Central memory CD8-positive, alpha-beta T cell (primary cell): ENCODE data around the gene ATP1B2.
A peak's percentile ranks its signal among the peaks of the same experiment; 100 is the strongest.
"Not testable (repeated sequence)": the region's sequence is repeated elsewhere in the genome, so short reads cannot be mapped to it uniquely, and the experiment has no call there.

ENCODE experiments used
- ATAC-seq: fragments of 150-1000 bp; cut with Tn5 transposase; replicated peaks from 2 replicates; pipeline ENCODE4 v1.10.0; 2022; ENCODE audit warnings: mild to moderate bottlenecking, moderate FRiP score, moderate number of reproducible peaks; ENCODE audit not compliant: poor library complexity, severe bottlenecking; ENCODE audit errors: extremely low read depth
- DNase-seq, 2 donors: peaks; one replicate each; pipeline ENCODE4 v3.0.0; 2021; ENCODE audit warnings: low spot score in 2 of 2
- H3K27ac Mint-ChIP-seq: one replicate; pipeline ENCODE4 v1.8.0; 2022; ENCODE audit warnings: low read depth, mild to moderate bottlenecking, moderate library complexity, mixed read lengths
- H3K27me3 Mint-ChIP-seq: one replicate; pipeline ENCODE4 v1.8.0; 2022; ENCODE audit warnings: mixed read lengths
- H3K36me3 Mint-ChIP-seq: one replicate; pipeline ENCODE4 v1.8.0; 2022; ENCODE audit warnings: mild to moderate bottlenecking, moderate library complexity, mixed read lengths; ENCODE audit not compliant: insufficient read depth
- H3K4me1 Mint-ChIP-seq: one replicate; pipeline ENCODE4 v1.8.0; 2022; ENCODE audit warnings: mixed read lengths
- H3K4me3 Mint-ChIP-seq: one replicate; pipeline ENCODE4 v1.8.0; 2022; ENCODE audit warnings: mild to moderate bottlenecking, moderate library complexity, mixed read lengths
- H3K9me3 Mint-ChIP-seq: one replicate; pipeline ENCODE4 v1.8.0; 2022; ENCODE audit warnings: mixed read lengths

Gene ATP1B2

GRCh38 chr17:7650509-7651096, at the start of gene ATP1B2:
TSS of gene ATP1B2 (plus strand) at chr17:7650926. CDS start at chr17:7651519, 593 bp downstream.
- Mint-ChIP-seq H3K36me3 (peaks cover 6% of the 10 kb centered on the region), H3K4me1 (peaks cover 18% of the 10 kb centered on the region), H3K27me3 (peaks cover 78% of the 10 kb centered on the region), H3K27ac (no peak within 1 kb of the TSS), H3K4me3 (peak within 1 kb of the TSS; percentile 69), H3K9me3 (no peaks in the 10 kb centered on the region)
- peak; percentile 35 to 41 for DNase-seq
- peak; percentile 85 for ATAC-seq

- Mint-ChIP-seq H3K36me3 (peaks cover 38% of the 10 kb centered on the region), H3K27ac (no peak overlapping the region), H3K9me3 (no peaks in the 10 kb centered on the region), H3K4me1 (peaks cover 28% of the 10 kb centered on the region), H3K27me3 (no peaks in the 10 kb centered on the region), H3K4me3 (no peak overlapping the region)
- no peak for ATAC-seq
- no peak for DNase-seq
Observed at GRCh38 chr17:7606280-7606679, 44.4 kb upstream of the ATP1B2 start.

GRCh38 chr17:7610641-7611040, 40.1 kb upstream of the ATP1B2 start:
- Mint-ChIP-seq H3K36me3 (peaks cover 15% of the 10 kb centered on the region), H3K27me3 (no peaks in the 10 kb centered on the region), H3K4me1 (peaks cover 56% of the 10 kb centered on the region), H3K4me3 (no peak overlapping the region), H3K9me3 (no peaks in the 10 kb centered on the region), H3K27ac (no peak overlapping the region)
- no peak for ATAC-seq
- no peak for DNase-seq

GRCh38 chr17:7611635-7612293, 39.0 kb upstream of the ATP1B2 start:
- H3K27ac Mint-ChIP-seq, result peak overlapping the region; percentile 78
- H3K36me3 Mint-ChIP-seq, result peaks cover 12% of the 10 kb centered on the region
- no peaks in the 10 kb centered on the region for H3K9me3 Mint-ChIP-seq
- DNase-seq (no peak), ATAC-seq (no peak)
- peaks cover 46% of the 10 kb centered on the region for H3K4me1 Mint-ChIP-seq
- peak overlapping the region; percentile 89 for H3K4me3 Mint-ChIP-seq
- no peaks in the 10 kb centered on the region for H3K27me3 Mint-ChIP-seq

GRCh38 chr17:7612294-7612640, 38.5 kb upstream of the ATP1B2 start:
- H3K27ac Mint-ChIP-seq, result peak overlapping the region; percentile 78
- H3K36me3 Mint-ChIP-seq, result peaks cover 11% of the 10 kb centered on the region
- ATAC-seq, result no peak
- no peaks in the 10 kb centered on the region for H3K9me3 Mint-ChIP-seq
- peaks cover 46% of the 10 kb centered on the region for H3K4me1 Mint-ChIP-seq
- no peaks in the 10 kb centered on the region for H3K27me3 Mint-ChIP-seq
- DNase-seq, result no peak
- peak overlapping the region; percentile 89 for H3K4me3 Mint-ChIP-seq

- peak overlapping the region; percentile 78 for H3K27ac Mint-ChIP-seq
- peak overlapping the region; percentile 89 for H3K4me3 Mint-ChIP-seq
- H3K36me3 Mint-ChIP-seq, result peaks cover 10% of the 10 kb centered on the region
- DNase-seq (no peak), ATAC-seq (no peak)
- H3K4me1 Mint-ChIP-seq, result peaks cover 46% of the 10 kb centered on the region
- H3K9me3 Mint-ChIP-seq, result no peaks in the 10 kb centered on the region
- H3K27me3 Mint-ChIP-seq, result no peaks in the 10 kb centered on the region
Observed at GRCh38 chr17:7613769-7614424, 36.8 kb upstream of the ATP1B2 start.

GRCh38 chr17:7614425-7615264, 36.1 kb upstream of the ATP1B2 start, which contains the start of gene FXR2:
TSS of gene FXR2 (minus strand) at chr17:7614897. CDS start at chr17:7614532, 365 bp downstream.
- Mint-ChIP-seq H3K9me3 (no peaks in the 10 kb centered on the region), H3K4me3 (peak within 1 kb of the TSS; percentile 89), H3K27me3 (no peaks in the 10 kb centered on the region), H3K27ac (peak within 1 kb of the TSS; percentile 87), H3K4me1 (peaks cover 41% of the 10 kb centered on the region), H3K36me3 (peaks cover 10% of the 10 kb centered on the region)
- DNase-seq, result peak; percentile 91 to 98
- ATAC-seq, result peak; percentile 93

GRCh38 chr17:7615265-7615747, 35.4 kb upstream of the ATP1B2 start:
- peaks cover 10% of the 10 kb centered on the region for H3K36me3 Mint-ChIP-seq
- H3K27ac Mint-ChIP-seq, result peak overlapping the region; percentile 87
- H3K9me3 Mint-ChIP-seq, result no peaks in the 10 kb centered on the region
- DNase-seq (no peak), ATAC-seq (peak; percentile 41)
- no peaks in the 10 kb centered on the region for H3K27me3 Mint-ChIP-seq
- peak overlapping the region; percentile 89 for H3K4me3 Mint-ChIP-seq
- peaks cover 37% of the 10 kb centered on the region for H3K4me1 Mint-ChIP-seq

GRCh38 chr17:7618608-7619007, 32.1 kb upstream of the ATP1B2 start:
- DNase-seq, result no peak
- H3K27me3 Mint-ChIP-seq, result no peaks in the 10 kb centered on the region
- H3K4me3 Mint-ChIP-seq, result no peak overlapping the region
- H3K4me1 Mint-ChIP-seq, result peaks cover 5% of the 10 kb centered on the region
- H3K36me3 Mint-ChIP-seq, result peaks cover 8% of the 10 kb centered on the region
- no peaks in the 10 kb centered on the region for H3K9me3 Mint-ChIP-seq
- H3K27ac Mint-ChIP-seq, result no peak overlapping the region
- ATAC-seq, result no peak

- no peaks in the 10 kb centered on the region for H3K27me3 Mint-ChIP-seq
- H3K27ac Mint-ChIP-seq, result no peak overlapping the region
- no peaks in the 10 kb centered on the region for H3K36me3 Mint-ChIP-seq
- no peak overlapping the region for H3K4me3 Mint-ChIP-seq
- H3K9me3 Mint-ChIP-seq, result no peaks in the 10 kb centered on the region
- ATAC-seq, result no peak
- DNase-seq, result no peak
- H3K4me1 Mint-ChIP-seq, result no peaks in the 10 kb centered on the region
Observed at GRCh38 chr17:7620835-7621234, 29.9 kb upstream of the ATP1B2 start.

- peaks cover 18% of the 10 kb centered on the region for H3K4me1 Mint-ChIP-seq
- no peaks in the 10 kb centered on the region for H3K36me3 Mint-ChIP-seq
- no peaks in the 10 kb centered on the region for H3K27me3 Mint-ChIP-seq
- DNase-seq (no peak), ATAC-seq (no peak)
- H3K9me3 Mint-ChIP-seq, result no peaks in the 10 kb centered on the region
- no peak overlapping the region for H3K27ac Mint-ChIP-seq
- no peak overlapping the region for H3K4me3 Mint-ChIP-seq
Observed at GRCh38 chr17:7623661-7624060, 27.1 kb upstream of the ATP1B2 start.

GRCh38 chr17:7625749-7626148, 25.0 kb upstream of the ATP1B2 start:
- ATAC-seq, H3K27me3 Mint-ChIP-seq, H3K27ac Mint-ChIP-seq, DNase-seq, H3K36me3 Mint-ChIP-seq, H3K9me3 Mint-ChIP-seq: not testable (repeated sequence)
- Mint-ChIP-seq H3K4me3 (peak overlapping the region; percentile 36), H3K4me1 (peaks cover 18% of the 10 kb centered on the region)
